ENCODE measurements around the gene RMI1.

Gene RMI1

GRCh38 chr9:83959061-83959460, 21.5 kb upstream of the RMI1 start (continued):
- TF ChIP-seq, protein P1, sequence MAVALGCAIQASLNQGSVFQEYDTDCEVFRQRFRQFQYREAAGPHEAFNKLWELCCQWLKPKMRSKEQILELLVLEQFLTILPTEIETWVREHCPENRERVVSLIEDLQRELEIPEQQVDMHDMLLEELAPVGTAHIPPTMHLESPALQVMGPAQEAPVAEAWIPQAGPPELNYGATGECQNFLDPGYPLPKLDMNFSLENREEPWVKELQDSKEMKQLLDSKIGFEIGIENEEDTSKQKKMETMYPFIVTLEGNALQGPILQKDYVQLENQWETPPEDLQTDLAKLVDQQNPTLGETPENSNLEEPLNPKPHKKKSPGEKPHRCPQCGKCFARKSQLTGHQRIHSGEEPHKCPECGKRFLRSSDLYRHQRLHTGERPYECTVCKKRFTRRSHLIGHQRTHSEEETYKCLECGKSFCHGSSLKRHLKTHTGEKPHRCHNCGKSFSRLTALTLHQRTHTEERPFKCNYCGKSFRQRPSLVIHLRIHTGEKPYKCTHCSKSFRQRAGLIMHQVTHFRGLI (tag by site-specific recombination; IDR thresholded peaks at IDR 0.05), result peak; percentile 76; the same call in 1 of the 2 replicates
- no peak for TF ChIP-seq ZNF37A (tag by site-specific recombination; IDR thresholded peaks at IDR 0.05)
- peak; percentile 54; the same call in 1 of the 2 replicates for TF ChIP-seq ZNF10 (tag by site-specific recombination; IDR thresholded peaks at IDR 0.05)
- TF ChIP-seq, protein P2, sequence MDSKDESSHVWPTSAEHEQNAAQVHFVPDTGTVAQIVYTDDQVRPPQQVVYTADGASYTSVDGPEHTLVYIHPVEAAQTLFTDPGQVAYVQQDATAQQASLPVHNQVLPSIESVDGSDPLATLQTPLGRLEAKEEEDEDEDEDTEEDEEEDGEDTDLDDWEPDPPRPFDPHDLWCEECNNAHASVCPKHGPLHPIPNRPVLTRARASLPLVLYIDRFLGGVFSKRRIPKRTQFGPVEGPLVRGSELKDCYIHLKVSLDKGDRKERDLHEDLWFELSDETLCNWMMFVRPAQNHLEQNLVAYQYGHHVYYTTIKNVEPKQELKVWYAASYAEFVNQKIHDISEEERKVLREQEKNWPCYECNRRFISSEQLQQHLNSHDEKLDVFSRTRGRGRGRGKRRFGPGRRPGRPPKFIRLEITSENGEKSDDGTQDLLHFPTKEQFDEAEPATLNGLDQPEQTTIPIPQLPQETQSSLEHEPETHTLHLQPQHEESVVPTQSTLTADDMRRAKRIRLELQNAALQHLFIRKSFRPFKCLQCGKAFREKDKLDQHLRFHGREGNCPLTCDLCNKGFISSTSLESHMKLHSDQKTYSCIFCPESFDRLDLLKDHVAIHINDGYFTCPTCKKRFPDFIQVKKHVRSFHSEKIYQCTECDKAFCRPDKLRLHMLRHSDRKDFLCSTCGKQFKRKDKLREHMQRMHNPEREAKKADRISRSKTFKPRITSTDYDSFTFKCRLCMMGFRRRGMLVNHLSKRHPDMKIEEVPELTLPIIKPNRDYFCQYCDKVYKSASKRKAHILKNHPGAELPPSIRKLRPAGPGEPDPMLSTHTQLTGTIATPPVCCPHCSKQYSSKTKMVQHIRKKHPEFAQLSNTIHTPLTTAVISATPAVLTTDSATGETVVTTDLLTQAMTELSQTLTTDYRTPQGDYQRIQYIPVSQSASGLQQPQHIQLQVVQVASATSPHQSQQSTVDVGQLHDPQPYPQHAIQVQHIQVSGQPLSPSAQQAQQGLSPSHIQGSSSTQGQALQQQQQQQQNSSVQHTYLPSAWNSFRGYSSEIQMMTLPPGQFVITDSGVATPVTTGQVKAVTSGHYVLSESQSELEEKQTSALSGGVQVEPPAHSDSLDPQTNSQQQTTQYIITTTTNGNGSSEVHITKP (tag by site-specific recombination; IDR thresholded peaks at IDR 0.05), result 0 out of 2 replicates have a peak, but pooled peaks have one; percentile 37
- TF ChIP-seq, protein P3, sequence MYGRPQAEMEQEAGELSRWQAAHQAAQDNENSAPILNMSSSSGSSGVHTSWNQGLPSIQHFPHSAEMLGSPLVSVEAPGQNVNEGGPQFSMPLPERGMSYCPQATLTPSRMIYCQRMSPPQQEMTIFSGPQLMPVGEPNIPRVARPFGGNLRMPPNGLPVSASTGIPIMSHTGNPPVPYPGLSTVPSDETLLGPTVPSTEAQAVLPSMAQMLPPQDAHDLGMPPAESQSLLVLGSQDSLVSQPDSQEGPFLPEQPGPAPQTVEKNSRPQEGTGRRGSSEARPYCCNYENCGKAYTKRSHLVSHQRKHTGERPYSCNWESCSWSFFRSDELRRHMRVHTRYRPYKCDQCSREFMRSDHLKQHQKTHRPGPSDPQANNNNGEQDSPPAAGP (tag by site-specific recombination; IDR thresholded peaks at IDR 0.05), result no peak
- TF ChIP-seq ZXDB (tag by site-specific recombination; IDR thresholded peaks at IDR 0.05), result peak; percentile 35; the same call in 1 of the 2 replicates
- 0 out of 2 replicates have a peak, but pooled peaks have one; percentile 10 for TF ChIP-seq GLIS1 (tag by site-specific recombination; IDR thresholded peaks at IDR 0.05)
- no peak for TF ChIP-seq ZNF473 (tag by site-specific recombination; IDR thresholded peaks at IDR 0.05)
- no peak for TF ChIP-seq ZNF398 (tag by site-specific recombination; IDR thresholded peaks at IDR 0.05)
- no peak for TF ChIP-seq ZNF776 (tag by site-specific recombination; IDR thresholded peaks at IDR 0.05; ENCODE audit: borderline replicate concordance)
- TF ChIP-seq ZNF433 (tag by site-specific recombination; IDR thresholded peaks at IDR 0.05; ENCODE audit: low read depth), result no peak
- TF ChIP-seq ZFP3 (tag by site-specific recombination; IDR thresholded peaks at IDR 0.05; ENCODE audit: low read depth), result no peak
- TF ChIP-seq WT1 (tag by site-specific recombination; IDR thresholded peaks at IDR 0.05), result peak; percentile 64

DNA sequence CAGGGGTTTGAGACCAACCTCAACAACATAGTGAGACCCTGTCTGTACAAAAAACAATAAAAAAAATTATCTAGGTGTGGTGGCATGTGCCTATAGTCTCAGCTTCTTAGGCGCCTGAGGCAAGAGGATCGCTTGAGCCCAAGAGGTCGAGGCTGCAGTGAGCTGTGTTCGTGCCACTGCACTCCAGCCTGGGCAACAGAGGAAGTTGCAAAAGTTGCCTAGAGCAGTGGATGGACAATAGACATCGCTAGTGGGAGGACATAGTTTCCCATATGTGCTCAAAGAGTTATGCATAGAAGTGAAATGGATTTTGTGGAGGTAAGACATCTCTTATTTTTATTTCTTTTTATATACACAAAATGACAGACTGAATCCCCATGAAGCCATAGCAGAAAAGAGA, 19.6 kb upstream of the RMI1 start:
- POLR2A ChIA-PET, result interaction anchor here (0.9 to 5.6 kb wide), 2 partner anchors 11 to 18 kb away, joined by 3 to 57 read pairs; partner anchors contain the start of genes HNRNPK and RMI1
- TF ChIP-seq ZNF138 (tag by site-specific recombination; IDR thresholded peaks at IDR 0.05; ENCODE audit: borderline replicate concordance), result no peak
- no peak for TF ChIP-seq ZSCAN4 (tag by site-specific recombination; IDR thresholded peaks at IDR 0.05)
- TF ChIP-seq ZBTB17 (tag by site-specific recombination; IDR thresholded peaks at IDR 0.05), result no peak
- no peak for TF ChIP-seq ZBTB8A (tag by site-specific recombination; IDR thresholded peaks at IDR 0.05)
- no peaks in the 10 kb centered on the region for H3K9me3 ChIP-seq (ENCODE audit: control insufficient read depth, insufficient read depth, low read depth, low read length)
- no peaks in the 10 kb centered on the region for H3K4me1 ChIP-seq (ENCODE audit: control insufficient read depth, insufficient read depth, low read length)
- no peak overlapping the region for H3K27ac ChIP-seq (ENCODE audit: extremely low read depth, low read depth, low read length)
- CTCF ChIA-PET, result interaction anchor here (1.8 kb wide), 1 partner anchor 211 kb away, joined by 4 read pairs; no protein-coding TSS in a partner anchor
- H3K4me3 ChIP-seq (ENCODE audit: low read depth, low read length), result no peak overlapping the region
- H3K36me3 ChIP-seq (ENCODE audit: control insufficient read depth in 2 of 2, insufficient read depth in 1 of 2, low read length in 2 of 2), result no peaks in the 10 kb centered on the region

All from HEK293 (cell line).